CD14-positive monocyte (primary cell): Measurements from ENCODE around the gene SUPT7L. TPM values are rescaled to one million over a fixed set of nuclear protein-coding genes. Genes with fewer than 3 reads are reported as not detected.

Experiments used
- DNase-seq, 3 donors: peaks; one replicate each; pipeline ENCODE4 v3.0.0-alpha.2; 2011 to 2022
- H2AFZ ChIP-seq: 2 replicates; pipeline ENCODE4 v1.6.0; 2012; ENCODE audit warnings: mild to moderate bottlenecking, low read depth, low read length, inconsistent platforms; ENCODE audit not compliant: insufficient read depth, poor library complexity, severe bottlenecking
- H3K27ac ChIP-seq, 2 donors: 1 replicate in 1 of 2; 2 replicates in 1 of 2; pipeline ENCODE4 v1.5.1; 2012 to 2013; ENCODE audit warnings: low read length in 2 of 2, control low read depth in 1 of 2, inconsistent platforms in 1 of 2, low read depth in 1 of 2, mild to moderate bottlenecking in 1 of 2
- H3K27me3 ChIP-seq, 2 donors: one replicate each; pipeline versions ENCODE4 v1.6.0 to v1.6.1; 2011 to 2013; ENCODE audit warnings: low read length in 2 of 2; ENCODE audit not compliant: control insufficient read depth in 2 of 2, insufficient read depth in 2 of 2
- H3K36me3 ChIP-seq, 2 donors: replicated peaks in 1 of 2; 1 replicate in 1 of 2; 2 replicates in 1 of 2; pipeline versions ENCODE4 v1.5.1 to v1.6.1; 2012 to 2013; ENCODE audit warnings: low read length in 2 of 2, control low read depth in 1 of 2, inconsistent platforms in 1 of 2, mild to moderate bottlenecking in 1 of 2; ENCODE audit not compliant: insufficient read depth in 2 of 2, control insufficient read depth in 1 of 2
- H3K4me1 ChIP-seq, 2 donors: 1 replicate in 1 of 2; 2 replicates in 1 of 2; pipeline versions ENCODE4 v1.5.1 to v1.6.1; 2012 to 2013; ENCODE audit warnings: low read length in 2 of 2, control low read depth in 1 of 2, inconsistent platforms in 1 of 2, mild to moderate bottlenecking in 1 of 2, moderate library complexity in 1 of 2; ENCODE audit not compliant: insufficient read depth in 2 of 2, control insufficient read depth in 1 of 2
- H3K4me2 ChIP-seq: replicated peaks from 2 replicates; pipeline ENCODE3; 2012; ENCODE audit warnings: low read length, moderate library complexity, mild to moderate bottlenecking; ENCODE audit not compliant: poor library complexity, severe bottlenecking; ENCODE audit errors: extremely low read depth
- H3K4me3 ChIP-seq, 3 experiments: fragments of 200-600 bp in 1 of 3; sonication (generic) in 1 of 3; replicated peaks in 1 of 3; 1 replicate in 2 of 3; 2 replicates in 1 of 3; pipeline ENCODE4 v1.5.1; 2011 to 2013; ENCODE audit warnings: low read length in 3 of 3, mild to moderate bottlenecking in 3 of 3, control low read depth in 2 of 3, low read depth in 2 of 3, inconsistent platforms in 1 of 3, moderate library complexity in 1 of 3
- H3K79me2 ChIP-seq: 2 replicates; pipeline ENCODE4 v1.6.0; 2012; ENCODE audit warnings: mild to moderate bottlenecking, control low read depth, inconsistent platforms, low read length, moderate library complexity; ENCODE audit not compliant: insufficient read depth
- H3K9ac ChIP-seq: 2 replicates; pipeline ENCODE4 v1.6.0; 2017; ENCODE audit warnings: low read length, mild to moderate bottlenecking; ENCODE audit not compliant: insufficient read depth, poor library complexity, severe bottlenecking
- H3K9me3 ChIP-seq, 2 donors: replicated peaks in 1 of 2; 1 replicate in 1 of 2; 2 replicates in 1 of 2; pipeline versions ENCODE4 v1.5.1 to v1.6.1; 2012 to 2013; ENCODE audit warnings: low read length in 2 of 2, control low read depth in 1 of 2; ENCODE audit not compliant: control insufficient read depth in 1 of 2, insufficient read depth in 1 of 2
- H4K20me1 ChIP-seq: 2 replicates; pipeline ENCODE4 v1.6.0; 2012; ENCODE audit warnings: mild to moderate bottlenecking, low read length, control low read depth, moderate library complexity; ENCODE audit not compliant: insufficient read depth
- H3K27ac Mint-ChIP-seq, 7 donors: one replicate each; pipeline ENCODE4 v1.8.0; 2020; ENCODE audit warnings: mild to moderate bottlenecking in 7 of 7, mixed read lengths in 7 of 7, moderate library complexity in 6 of 7, inconsistent platforms in 2 of 7
- H3K27me3 Mint-ChIP-seq, 3 donors: one replicate each; pipeline ENCODE4 v1.8.0; 2021 to 2022; ENCODE audit warnings: low read depth in 3 of 3, mild to moderate bottlenecking in 3 of 3, mixed read lengths in 3 of 3, moderate library complexity in 3 of 3, inconsistent platforms in 1 of 3
- H3K36me3 Mint-ChIP-seq, 2 donors: one replicate each; pipeline ENCODE4 v1.8.0; 2020; ENCODE audit warnings: mixed read lengths in 2 of 2, inconsistent platforms in 1 of 2, mild to moderate bottlenecking in 1 of 2
- H3K4me1 Mint-ChIP-seq: one replicate; pipeline ENCODE4 v1.8.0; 2020; ENCODE audit warnings: mild to moderate bottlenecking, mixed read lengths
- H3K4me3 Mint-ChIP-seq, 2 donors: one replicate each; pipeline ENCODE4 v1.8.0; 2020; ENCODE audit warnings: mild to moderate bottlenecking in 2 of 2, mixed read lengths in 2 of 2, moderate library complexity in 1 of 2
- H3K9me3 Mint-ChIP-seq, 7 donors: one replicate each; pipeline ENCODE4 v1.8.0; 2020 to 2022; ENCODE audit warnings: mixed read lengths in 7 of 7, mild to moderate bottlenecking in 6 of 7, moderate library complexity in 6 of 7, inconsistent platforms in 2 of 7
- CTCF ChIP-seq: fragments of 200-600 bp; IDR thresholded peaks from one replicate; pipeline ENCODE4 v1.8.0; 2022; ENCODE audit warnings: antibody characterized with exemption, mild to moderate bottlenecking
- WGBS: methylation state at CpG from one replicate; pipeline ENCODE4 v1.1.5; 2013; ENCODE audit warnings: missing lambda C conversion rate; ENCODE audit not compliant: insufficient coverage; 5-methylcytosine and 5-hydroxymethylcytosine counted together
- intact Hi-C, 2 donors: fragments of 100-400 bp; cut with micrococcal nuclease; formaldehyde crosslinking; loops; one replicate each; pipeline versions ENCODE4 v1.15.0 to v1.15.1; 2023
- polyA plus RNA-seq, 3 donors: library from polyadenylated mRNA; depleted of rRNA in 1 of 3; unstranded in 2 of 3; stranded (reverse) in 1 of 3; fragments of 300-500 nt in 2 of 3; fragments of >200 nt in 1 of 3; fragmentation: Illumina TruSeq in 2 of 3; gene quantifications; 1 replicate in 2 of 3; 2 replicates in 1 of 3; pipeline ENCODE4 v1.2.3, GENCODE V29; 2012 to 2021

SUPT7L gene
- polyA plus RNA-seq, 3 donors, result 10.7 to 59.0 (median 12.2) TPM

DNA sequence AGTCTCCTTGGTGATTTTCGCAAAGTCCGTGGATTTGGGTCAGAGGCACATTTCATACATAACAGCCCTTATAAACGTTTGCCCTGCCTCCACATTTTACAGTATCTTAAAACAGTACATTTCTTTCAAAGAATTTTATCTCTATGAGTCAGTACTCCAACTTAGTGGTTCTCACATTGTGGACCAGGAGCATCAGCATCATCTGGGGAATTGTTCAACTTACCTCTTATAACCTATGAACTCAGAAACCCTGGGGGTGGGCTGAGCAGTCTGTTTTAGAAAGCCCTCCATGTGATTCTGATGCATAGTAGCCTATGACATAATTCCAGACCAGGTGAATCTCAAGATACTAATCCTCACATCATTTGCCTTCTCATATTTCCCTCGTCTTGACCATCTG lies 12.4 kb downstream of the SUPT7L start:
- Histone ChIP-seq H3K36me3 (peaks cover 94 to 99% of the 10 kb centered on the region in 2 donors), H4K20me1 (no peaks in the 10 kb centered on the region), H3K9me3 (no peaks in the 10 kb centered on the region), H3K27me3 (no peaks in the 10 kb centered on the region), H3K9ac (no peak overlapping the region), H3K79me2 (no peaks in the 10 kb centered on the region), H3K4me2 (no peak overlapping the region), H3K4me3 (no peak overlapping the region), H3K27ac (no peak overlapping the region), H2AFZ (no peak overlapping the region), H3K4me1 (no peaks in the 10 kb centered on the region)
- TF ChIP-seq CTCF, result no peak
- Mint-ChIP-seq H3K27ac (no peak overlapping the region), H3K36me3 (peaks cover 78 to 90% of the 10 kb centered on the region in 2 donors), H3K4me1 (no peaks in the 10 kb centered on the region), H3K27me3 (no peaks in the 10 kb centered on the region), H3K4me3 (no peak overlapping the region), H3K9me3 (no peaks in the 10 kb centered on the region)
- intact Hi-C loops, result no loop called here
- WGBS, result 96% methylated on average over 3 of the region's 4 CpGs
- DNase-seq, result no peak

DNA sequence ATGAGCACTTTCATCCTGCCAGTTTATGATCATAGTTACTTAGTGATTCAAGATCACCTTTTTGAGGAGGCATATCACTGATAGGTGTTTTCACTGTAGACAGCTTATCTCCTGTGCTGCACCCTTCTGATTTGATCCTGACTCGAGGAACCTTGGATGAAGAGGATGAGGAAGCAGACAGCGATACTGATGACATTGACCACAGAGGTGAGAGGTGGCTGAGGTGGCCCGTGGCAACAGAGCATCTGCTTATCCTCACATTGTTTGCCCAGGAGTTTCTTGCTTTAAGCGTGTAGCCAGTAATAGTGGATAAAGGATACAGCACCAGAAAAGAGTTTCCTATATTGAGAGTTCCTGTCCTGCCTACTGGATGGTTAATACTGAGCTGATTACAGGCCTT lies 15.7 kb downstream of the SUPT7L start:
- no peaks in the 10 kb centered on the region for H3K9me3 Mint-ChIP-seq
- Histone ChIP-seq H4K20me1 (no peaks in the 10 kb centered on the region), H3K27ac (no peak overlapping the region), H3K79me2 (no peaks in the 10 kb centered on the region), H3K36me3 (peaks cover 82 to 95% of the 10 kb centered on the region in 2 donors), H3K9ac (no peak overlapping the region), H3K4me3 (no peak overlapping the region), H3K27me3 (no peaks in the 10 kb centered on the region), H3K4me2 (no peak overlapping the region), H2AFZ (no peak overlapping the region), H3K9me3 (no peaks in the 10 kb centered on the region), H3K4me1 (no peaks in the 10 kb centered on the region)
- no peaks in the 10 kb centered on the region for H3K4me1 Mint-ChIP-seq
- 92% methylated on average over 3 of the region's 4 CpGs for WGBS
- no peak for DNase-seq
- H3K27ac Mint-ChIP-seq, result no peak overlapping the region
- no peaks in the 10 kb centered on the region for H3K27me3 Mint-ChIP-seq
- no peak overlapping the region for H3K4me3 Mint-ChIP-seq
- H3K36me3 Mint-ChIP-seq, result peaks cover 67 to 88% of the 10 kb centered on the region in 2 donors
- intact Hi-C loops, result no loop called here
- TF ChIP-seq CTCF, result no peak
